Trophoblast cell (in vitro differentiated cells and primary cell): Measurements from ENCODE around the gene TRMT61B.
A peak's percentile ranks its signal among the peaks of the same experiment; 100 is the strongest.

Experiments used
- DNase-seq, 2 donors: peaks; one replicate each; pipeline ENCODE4 v3.0.0-alpha.2; 2016
- H2AFZ ChIP-seq: 2 replicates; pipeline ENCODE4 v1.6.1; 2013; ENCODE audit warnings: low read length, moderate library complexity, mild to moderate bottlenecking; ENCODE audit not compliant: insufficient read depth, poor library complexity
- H2AK5ac ChIP-seq: 2 replicates; pipeline ENCODE4 v1.6.1; 2013; ENCODE audit warnings: mild to moderate bottlenecking, low read length
- H2BK120ac ChIP-seq: 2 replicates; pipeline ENCODE4 v1.6.1; 2013; ENCODE audit warnings: low read length, mild to moderate bottlenecking, moderate library complexity; ENCODE audit not compliant: insufficient read depth, poor library complexity
- H2BK12ac ChIP-seq: 2 replicates; pipeline ENCODE4 v1.6.1; 2013; ENCODE audit warnings: mild to moderate bottlenecking, low read length, moderate library complexity
- H2BK5ac ChIP-seq: 2 replicates; pipeline ENCODE4 v1.6.1; 2013; ENCODE audit warnings: low read length, low read depth, moderate library complexity, mild to moderate bottlenecking; ENCODE audit not compliant: poor library complexity
- H3K14ac ChIP-seq: 2 replicates; pipeline ENCODE4 v1.6.1; 2013; ENCODE audit warnings: mild to moderate bottlenecking, low read length
- H3K18ac ChIP-seq: 2 replicates; pipeline ENCODE4 v1.6.1; 2013; ENCODE audit warnings: mild to moderate bottlenecking, low read length
- H3K23ac ChIP-seq: 2 replicates; pipeline ENCODE4 v1.6.1; 2013; ENCODE audit warnings: low read length
- H3K27ac ChIP-seq: 2 replicates; pipeline ENCODE4 v1.5.1; 2013; ENCODE audit warnings: low read depth, mild to moderate bottlenecking, inconsistent platforms, low read length, moderate library complexity
- H3K27me3 ChIP-seq: 2 replicates; pipeline ENCODE4 v1.6.1; 2013; ENCODE audit warnings: inconsistent platforms, mild to moderate bottlenecking, low read length, moderate library complexity; ENCODE audit not compliant: insufficient read depth
- H3K36me3 ChIP-seq, 2 experiments: 1 replicate in 1 of 2; 2 replicates in 1 of 2; pipeline ENCODE4 v1.6.1; 2013; ENCODE audit warnings: low read length in 2 of 2, mild to moderate bottlenecking in 2 of 2, moderate library complexity in 1 of 2; ENCODE audit not compliant: insufficient read depth in 2 of 2, control insufficient read depth in 1 of 2
- H3K4ac ChIP-seq: 2 replicates; pipeline ENCODE4 v1.6.1; 2013; ENCODE audit warnings: low read depth, mild to moderate bottlenecking, low read length, moderate library complexity
- H3K4me1 ChIP-seq, 2 experiments: 1 replicate in 1 of 2; 2 replicates in 1 of 2; pipeline ENCODE4 v1.6.1; 2013; ENCODE audit warnings: low read length in 2 of 2, mild to moderate bottlenecking in 2 of 2, moderate library complexity in 1 of 2; ENCODE audit not compliant: insufficient read depth in 2 of 2, control insufficient read depth in 1 of 2
- H3K4me2 ChIP-seq: 2 replicates; pipeline ENCODE4 v1.6.1; 2013; ENCODE audit warnings: inconsistent platforms, mild to moderate bottlenecking, low read length, moderate library complexity
- H3K4me3 ChIP-seq: 2 replicates; pipeline ENCODE4 v1.5.1; 2013; ENCODE audit warnings: mild to moderate bottlenecking, low read depth, low read length, inconsistent platforms
- H3K79me1 ChIP-seq: one replicate; pipeline ENCODE4 v1.6.1; 2013; ENCODE audit warnings: low read length
- H3K79me2 ChIP-seq: 2 replicates; pipeline ENCODE4 v1.6.1; 2013; ENCODE audit warnings: low read length, mild to moderate bottlenecking; ENCODE audit not compliant: control insufficient read depth, insufficient read depth, poor library complexity
- H3K9ac ChIP-seq: 2 replicates; pipeline ENCODE4 v1.6.1; 2013; ENCODE audit warnings: mild to moderate bottlenecking, low read length
- H3K9me3 ChIP-seq: 2 replicates; pipeline ENCODE4 v1.6.1; 2013; ENCODE audit warnings: low read depth, mild to moderate bottlenecking, control low read depth, inconsistent platforms, low read length; ENCODE audit not compliant: insufficient read depth
- H4K12ac ChIP-seq: 2 replicates; pipeline ENCODE4 v1.6.1; 2013; ENCODE audit warnings: low read depth, mild to moderate bottlenecking, low read length, moderate library complexity
- H4K8ac ChIP-seq: 2 replicates; pipeline ENCODE4 v1.6.1; 2013; ENCODE audit warnings: low read depth, mild to moderate bottlenecking, low read length, moderate library complexity
- H4K91ac ChIP-seq: one replicate; pipeline ENCODE4 v1.6.1; 2013; ENCODE audit warnings: low read depth, mild to moderate bottlenecking, low read length, moderate library complexity
- WGBS: extraction: QIAGEN DNeasy Blood & Tissue Kit; methylation state at CpG from one replicate; pipeline ENCODE4 v1.1.7; 2013; ENCODE audit warnings: missing lambda C conversion rate; ENCODE audit not compliant: insufficient read length, insufficient coverage; ENCODE audit errors: extremely low coverage; 5-methylcytosine and 5-hydroxymethylcytosine counted together

TRMT61B gene

DNA sequence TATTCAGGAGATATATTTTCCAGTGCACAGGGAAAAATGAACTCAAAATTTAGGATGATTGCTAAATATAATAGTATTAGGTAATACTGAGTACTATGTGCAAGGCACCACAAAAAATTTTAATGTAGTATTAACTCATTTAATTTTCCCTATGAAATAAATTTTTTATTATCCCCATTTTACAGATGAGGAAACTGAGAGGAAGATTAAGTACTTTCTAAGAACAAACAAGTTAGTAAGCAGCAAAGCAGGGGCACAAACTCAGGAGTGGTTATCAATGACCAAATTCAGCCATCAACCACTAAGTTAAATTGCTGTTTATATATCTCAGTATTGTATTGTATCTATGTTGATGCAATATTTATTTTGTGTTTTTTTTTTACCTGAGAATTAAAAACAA is 45.2 kb downstream of the TRMT61B start:
- Histone ChIP-seq H3K14ac (no peak overlapping the region), H3K36me3 (no peaks in the 10 kb centered on the region), H3K27ac (no peak overlapping the region), H2BK120ac (no peak overlapping the region), H2AK5ac (no peak overlapping the region), H3K4me1 (no peaks in the 10 kb centered on the region), H3K79me2 (no peaks in the 10 kb centered on the region), H3K9ac (no peak overlapping the region), H3K4me3 (no peak overlapping the region), H3K27me3 (no peaks in the 10 kb centered on the region), H3K4me2 (no peak overlapping the region), H2BK12ac (no peak overlapping the region), H3K4ac (no peak overlapping the region), H4K12ac (no peak overlapping the region), H4K91ac (no peak overlapping the region), H3K79me1 (no peaks in the 10 kb centered on the region), H2BK5ac (no peak overlapping the region), H3K9me3 (no peaks in the 10 kb centered on the region), H2AFZ (no peak overlapping the region), H3K23ac (no peak overlapping the region), H4K8ac (no peak overlapping the region), H3K18ac (no peak overlapping the region)
- no peak for DNase-seq

DNA sequence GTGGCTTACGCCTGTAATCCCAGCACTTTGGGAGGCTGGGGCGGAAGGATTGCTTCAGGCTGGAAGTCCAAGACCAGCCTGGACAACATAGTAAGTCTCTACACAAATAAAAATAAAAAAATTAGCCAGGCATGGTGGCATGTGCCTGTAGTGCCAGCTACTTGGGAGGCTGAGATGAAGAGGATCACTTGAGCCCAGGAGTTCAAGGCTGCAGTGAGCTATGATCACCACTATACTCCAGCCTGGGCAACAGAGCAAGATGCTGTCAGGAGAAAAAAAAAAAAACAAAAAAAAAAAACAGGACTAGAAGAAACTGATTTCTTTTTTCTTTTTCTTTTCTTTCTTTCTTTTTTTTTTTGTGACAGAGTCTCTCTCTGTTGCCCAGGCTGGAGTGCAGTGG is 45.9 kb downstream of the TRMT61B start:
- no peak overlapping the region for H3K4me2 ChIP-seq
- H2AK5ac ChIP-seq: no peak overlapping the region
- no peak overlapping the region for H4K8ac ChIP-seq
- H3K4me3 ChIP-seq: no peak overlapping the region
- no peak overlapping the region for H3K18ac ChIP-seq
- no peak overlapping the region for H2BK12ac ChIP-seq
- H3K9ac ChIP-seq: no peak overlapping the region
- no CpG with 5 or more reads among the region's 2 CpGs for WGBS
- no peak overlapping the region for H3K23ac ChIP-seq
- no peak overlapping the region for H3K27ac ChIP-seq
- H3K9me3 ChIP-seq: no peaks in the 10 kb centered on the region
- no peak overlapping the region for H3K14ac ChIP-seq
- H3K27me3 ChIP-seq: no peaks in the 10 kb centered on the region
- no peak overlapping the region for H3K4ac ChIP-seq
- H3K79me1 ChIP-seq: no peaks in the 10 kb centered on the region
- H2BK120ac ChIP-seq: no peak overlapping the region
- H2AFZ ChIP-seq: no peak overlapping the region
- H3K36me3 ChIP-seq: no peaks in the 10 kb centered on the region
- no peaks in the 10 kb centered on the region for H3K4me1 ChIP-seq
- H4K12ac ChIP-seq: no peak overlapping the region
- no peak overlapping the region for H4K91ac ChIP-seq
- H2BK5ac ChIP-seq: no peak overlapping the region
- H3K79me2 ChIP-seq: no peaks in the 10 kb centered on the region
- DNase-seq: no peak

DNA sequence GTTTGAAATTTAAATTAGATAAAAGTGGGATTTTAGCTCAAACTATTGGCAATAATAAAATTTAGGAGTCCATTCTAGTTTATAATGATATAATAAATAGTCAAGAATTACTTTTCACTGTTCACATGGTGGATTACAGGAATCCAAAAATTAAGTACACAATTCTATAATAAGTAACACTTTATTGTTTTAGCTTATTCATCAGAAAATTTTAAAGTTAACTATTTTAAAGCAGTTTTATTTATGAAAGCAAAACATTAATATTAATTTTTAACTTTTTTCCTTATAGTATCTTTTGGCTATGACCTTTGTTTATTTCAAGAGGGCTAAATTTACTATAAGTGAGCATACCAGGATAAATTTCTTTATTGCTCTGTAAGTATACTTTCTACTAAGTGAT is 48.1 kb downstream of the TRMT61B start:
- Histone ChIP-seq H3K79me2 (no peaks in the 10 kb centered on the region), H4K91ac (no peak overlapping the region), H3K9me3 (no peaks in the 10 kb centered on the region), H3K14ac (no peak overlapping the region), H2BK120ac (no peak overlapping the region), H3K27me3 (no peaks in the 10 kb centered on the region), H2BK12ac (no peak overlapping the region), H3K23ac (no peak overlapping the region), H3K4ac (no peak overlapping the region), H2AK5ac (no peak overlapping the region), H3K18ac (no peak overlapping the region), H3K9ac (no peak overlapping the region), H3K36me3 (no peaks in the 10 kb centered on the region), H3K79me1 (no peaks in the 10 kb centered on the region), H4K8ac (no peak overlapping the region), H2AFZ (no peak overlapping the region), H2BK5ac (no peak overlapping the region), H3K4me3 (no peak overlapping the region), H3K27ac (no peak overlapping the region), H3K4me1 (no peaks in the 10 kb centered on the region), H3K4me2 (no peak overlapping the region), H4K12ac (no peak overlapping the region)
- DNase-seq: no peak

DNA sequence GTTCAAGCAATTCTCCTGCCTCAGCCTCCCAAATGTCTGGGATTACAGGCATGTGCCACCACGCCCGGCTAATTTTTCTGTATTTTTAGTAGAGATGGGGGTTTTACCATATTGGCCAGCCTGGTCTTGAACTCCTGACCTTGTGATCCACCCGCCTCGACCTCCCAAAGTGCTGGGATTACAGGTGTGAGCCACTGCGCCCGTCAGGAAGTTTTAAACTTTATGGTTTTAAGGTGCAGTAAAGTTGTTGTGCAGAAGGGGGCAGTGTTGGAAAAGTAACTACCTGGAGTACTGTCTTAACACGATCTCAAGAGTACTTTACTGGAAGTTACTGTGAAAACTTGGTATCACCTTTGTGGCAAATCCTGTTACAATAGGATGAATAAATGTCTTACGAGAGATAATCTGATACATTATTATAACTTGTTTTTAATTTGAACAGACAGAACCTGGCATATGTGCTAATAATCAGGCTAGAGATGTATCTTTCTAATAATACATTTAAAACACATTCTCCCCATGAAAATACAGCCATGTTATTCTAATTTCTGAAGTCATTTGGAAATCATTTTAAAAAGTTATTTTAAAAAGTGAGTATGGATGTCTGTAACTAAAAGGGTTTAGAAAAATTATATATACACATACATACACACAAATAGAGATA is 48.7 kb downstream of the TRMT61B start:
- Histone ChIP-seq H3K18ac (no peak overlapping the region), H3K9ac (no peak overlapping the region), H3K36me3 (no peaks in the 10 kb centered on the region), H3K4me2 (no peak overlapping the region), H3K4ac (no peak overlapping the region), H3K4me1 (no peaks in the 10 kb centered on the region), H2BK5ac (no peak overlapping the region), H2BK120ac (no peak overlapping the region), H3K79me2 (no peaks in the 10 kb centered on the region), H3K14ac (no peak overlapping the region), H3K79me1 (no peaks in the 10 kb centered on the region), H2AFZ (no peak overlapping the region), H3K9me3 (no peaks in the 10 kb centered on the region), H4K12ac (no peak overlapping the region), H3K27ac (no peak overlapping the region), H2AK5ac (no peak overlapping the region), H3K4me3 (no peak overlapping the region), H3K27me3 (no peaks in the 10 kb centered on the region), H4K91ac (no peak overlapping the region), H4K8ac (no peak overlapping the region), H2BK12ac (no peak overlapping the region), H3K23ac (no peak overlapping the region)
- no CpG with 5 or more reads among the region's 8 CpGs for WGBS
- peak; percentile 44 to 83 for DNase-seq
